Esophagus muscularis mucosa (tissue), 4 donors: ENCODE data around the gene PNPLA7. TPM values are rescaled to one million over a fixed set of nuclear protein-coding genes. Genes with fewer than 3 reads are reported as not detected.

Experiments
- DNase-seq: peaks from one replicate; pipeline ENCODE4 v3.0.0-alpha.2; 2017; ENCODE audit errors: extremely low spot score
- H3K27ac ChIP-seq, 4 donors: fragments of 200-600 bp; sonication (generic); replicated peaks in 1 of 4; 1 replicate in 3 of 4; 2 replicates in 1 of 4; pipeline ENCODE4 v1.5.1; 2016 to 2019; ENCODE audit warnings: mild to moderate bottlenecking in 1 of 4
- H3K27me3 ChIP-seq, 4 donors: fragments of 200-600 bp; sonication (generic); one replicate each; pipeline versions ENCODE4 v1.5.1 to v1.6.0; 2016 to 2019
- H3K36me3 ChIP-seq, 4 donors: fragments of 200-600 bp; sonication (generic); one replicate each; pipeline ENCODE4 v1.5.1; 2016 to 2019
- H3K4me1 ChIP-seq, 4 donors: fragments of 200-600 bp; sonication (generic); one replicate each; pipeline ENCODE4 v1.5.1; 2016 to 2019
- H3K4me3 ChIP-seq, 4 donors: fragments of 200-600 bp; sonication (generic); 1 replicate in 2 of 4; 2 replicates in 2 of 4; pipeline ENCODE4 v1.5.1; 2016 to 2019; ENCODE audit warnings: mild to moderate bottlenecking in 4 of 4, moderate library complexity in 1 of 4
- H3K9me3 ChIP-seq, 4 donors: fragments of 200-600 bp; sonication (generic); 1 replicate in 3 of 4; 2 replicates in 1 of 4; pipeline ENCODE4 v1.5.1; 2016 to 2019
- EP300 ChIP-seq: sonication (generic); formaldehyde crosslinking; IDR thresholded peaks from one replicate; pipeline ENCODE4 v1.6.1; 2017; ENCODE audit warnings: antibody characterized with exemption
- POLR2A ChIP-seq: fragments of 450-650 bp; IDR thresholded peaks from one replicate; pipeline ENCODE4 v1.6.1; 2017; ENCODE audit warnings: antibody characterized with exemption, moderate library complexity, mild to moderate bottlenecking, low read depth
- POLR2AphosphoS5 ChIP-seq, 2 donors: sonication (generic); formaldehyde crosslinking; IDR thresholded peaks; one replicate each; pipeline ENCODE4 v1.6.1; 2017; ENCODE audit warnings: antibody characterized with exemption in 2 of 2
- WGBS: methylation state at CpG from one replicate; pipeline ENCODE4 v1.1.5; 2018; 5-methylcytosine and 5-hydroxymethylcytosine counted together
- intact Hi-C: fragments of 100-400 bp; cut with DNase I; formaldehyde crosslinking; loops from one replicate; pipeline ENCODE4 v1.15.1; 2023
- total RNA-seq, 4 donors: library from RNA; depleted of rRNA; stranded (reverse); fragments of >200 nt; gene quantifications; one replicate each; pipeline versions ENCODE4 v1.1.0 to v1.2.1, GENCODE V29; 2016
- TF ChIP-seq, protein P1 (sequence below), 3 experiments: fragments of 200-600 bp in 2 of 3; fragments of 450-650 bp in 1 of 3; sonication (generic) in 2 of 3; IDR thresholded peaks; one replicate each; pipeline ENCODE4 v1.5.1; 2017 to 2019; ENCODE audit warnings: antibody characterized with exemption in 3 of 3, mild to moderate bottlenecking in 2 of 3, moderate library complexity in 1 of 3

Gene PNPLA7
- total RNA-seq, 4 donors from 2014 or later: 3.0 to 6.2 (median 4.0) TPM

DNA sequence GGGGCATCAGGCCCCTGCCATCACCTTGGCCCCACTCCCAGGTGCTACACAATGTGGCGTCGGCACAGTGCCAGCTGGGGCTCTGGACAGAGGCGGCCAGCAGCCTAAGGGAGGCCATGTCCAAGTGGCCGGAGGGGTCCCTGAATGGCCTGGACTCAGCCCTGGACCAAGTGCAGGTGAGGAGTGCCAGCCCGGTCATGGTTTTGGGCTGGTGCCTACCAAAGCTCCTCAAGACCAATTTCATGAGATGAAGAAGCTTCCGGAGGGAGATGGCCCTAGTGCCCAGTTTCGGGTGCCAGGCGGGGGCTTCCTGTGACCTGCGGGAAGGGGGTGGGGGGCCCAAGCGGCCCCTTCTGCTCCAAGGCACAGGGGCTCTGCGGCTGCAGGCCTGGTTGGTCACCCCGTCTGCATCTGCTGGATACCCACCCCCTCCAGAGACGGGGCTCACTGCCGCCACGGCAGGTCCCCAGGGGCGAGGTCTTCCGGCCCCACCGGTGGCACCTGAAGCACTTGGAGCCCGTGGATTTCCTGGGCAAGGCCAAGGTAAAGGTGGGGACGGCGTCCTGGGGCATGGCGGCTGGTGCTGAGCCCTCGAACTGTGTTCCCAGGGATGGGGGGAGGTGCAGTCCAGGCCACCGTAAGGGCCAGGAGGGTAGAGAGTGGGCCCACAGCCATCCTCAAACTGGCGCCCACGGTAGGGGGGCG, 121.2 kb downstream of the PNPLA7 start:
- H3K36me3 ChIP-seq: no peaks in the 10 kb centered on the region
- 80% methylated on average over 14 of the region's 27 CpGs for WGBS
- DNase-seq: no peak
- intact Hi-C loops: loop anchor here (10.0 kb wide), 1 partner anchor 96 kb away; no protein-coding TSS in a partner anchor
- no peaks in the 10 kb centered on the region for H3K9me3 ChIP-seq
- H3K27me3 ChIP-seq: peaks cover 0 to 23% (median 0%) of the 10 kb centered on the region in 4 donors
- TF ChIP-seq, protein P1, sequence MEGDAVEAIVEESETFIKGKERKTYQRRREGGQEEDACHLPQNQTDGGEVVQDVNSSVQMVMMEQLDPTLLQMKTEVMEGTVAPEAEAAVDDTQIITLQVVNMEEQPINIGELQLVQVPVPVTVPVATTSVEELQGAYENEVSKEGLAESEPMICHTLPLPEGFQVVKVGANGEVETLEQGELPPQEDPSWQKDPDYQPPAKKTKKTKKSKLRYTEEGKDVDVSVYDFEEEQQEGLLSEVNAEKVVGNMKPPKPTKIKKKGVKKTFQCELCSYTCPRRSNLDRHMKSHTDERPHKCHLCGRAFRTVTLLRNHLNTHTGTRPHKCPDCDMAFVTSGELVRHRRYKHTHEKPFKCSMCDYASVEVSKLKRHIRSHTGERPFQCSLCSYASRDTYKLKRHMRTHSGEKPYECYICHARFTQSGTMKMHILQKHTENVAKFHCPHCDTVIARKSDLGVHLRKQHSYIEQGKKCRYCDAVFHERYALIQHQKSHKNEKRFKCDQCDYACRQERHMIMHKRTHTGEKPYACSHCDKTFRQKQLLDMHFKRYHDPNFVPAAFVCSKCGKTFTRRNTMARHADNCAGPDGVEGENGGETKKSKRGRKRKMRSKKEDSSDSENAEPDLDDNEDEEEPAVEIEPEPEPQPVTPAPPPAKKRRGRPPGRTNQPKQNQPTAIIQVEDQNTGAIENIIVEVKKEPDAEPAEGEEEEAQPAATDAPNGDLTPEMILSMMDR (IDR thresholded peaks at IDR 0.05): no peak
- TF ChIP-seq EP300: no peak
- TF ChIP-seq POLR2AphosphoS5 (IDR thresholded peaks at IDR 0.05): no peak
- no peak for TF ChIP-seq POLR2A
- no peak overlapping the region for H3K27ac ChIP-seq
- H3K4me3 ChIP-seq: no peak overlapping the region
- peaks cover 4 to 20% (median 13%) of the 10 kb centered on the region in 4 donors for H3K4me1 ChIP-seq

DNA sequence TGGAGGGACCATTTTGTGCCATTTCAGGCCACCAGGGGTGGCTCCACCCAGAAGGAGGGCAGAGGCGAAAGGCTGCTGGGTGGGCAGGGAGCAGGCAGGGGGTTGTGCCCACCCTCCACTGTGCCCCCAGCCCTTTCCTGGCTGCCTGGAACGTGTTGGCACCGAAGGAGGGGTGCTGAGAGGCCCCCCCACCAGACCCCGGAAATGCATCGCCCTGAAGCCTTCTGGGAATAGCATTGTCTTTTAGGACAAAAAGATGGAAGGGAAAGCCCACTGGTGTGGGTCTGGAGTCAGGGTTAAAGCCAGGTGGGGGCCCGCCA, 121.9 kb downstream of the PNPLA7 start:
- intact Hi-C loops: loop anchor here (10.0 kb wide), 1 partner anchor 97 kb away; no protein-coding TSS in a partner anchor
- TF ChIP-seq POLR2AphosphoS5 (IDR thresholded peaks at IDR 0.05) (no peak), EP300 (no peak), POLR2A (no peak)
- TF ChIP-seq, protein P1 (IDR thresholded peaks at IDR 0.05): no peak
- peaks cover 10 to 27% (median 19%) of the 10 kb centered on the region in 4 donors for H3K4me1 ChIP-seq
- peaks cover 0 to 23% (median 0%) of the 10 kb centered on the region in 4 donors for H3K27me3 ChIP-seq
- 70% methylated on average over 6 of the region's 6 CpGs for WGBS
- DNase-seq: no peak
- H3K27ac ChIP-seq: no peak overlapping the region
- no peak overlapping the region for H3K4me3 ChIP-seq
- no peaks in the 10 kb centered on the region for H3K9me3 ChIP-seq
- no peaks in the 10 kb centered on the region for H3K36me3 ChIP-seq

DNA sequence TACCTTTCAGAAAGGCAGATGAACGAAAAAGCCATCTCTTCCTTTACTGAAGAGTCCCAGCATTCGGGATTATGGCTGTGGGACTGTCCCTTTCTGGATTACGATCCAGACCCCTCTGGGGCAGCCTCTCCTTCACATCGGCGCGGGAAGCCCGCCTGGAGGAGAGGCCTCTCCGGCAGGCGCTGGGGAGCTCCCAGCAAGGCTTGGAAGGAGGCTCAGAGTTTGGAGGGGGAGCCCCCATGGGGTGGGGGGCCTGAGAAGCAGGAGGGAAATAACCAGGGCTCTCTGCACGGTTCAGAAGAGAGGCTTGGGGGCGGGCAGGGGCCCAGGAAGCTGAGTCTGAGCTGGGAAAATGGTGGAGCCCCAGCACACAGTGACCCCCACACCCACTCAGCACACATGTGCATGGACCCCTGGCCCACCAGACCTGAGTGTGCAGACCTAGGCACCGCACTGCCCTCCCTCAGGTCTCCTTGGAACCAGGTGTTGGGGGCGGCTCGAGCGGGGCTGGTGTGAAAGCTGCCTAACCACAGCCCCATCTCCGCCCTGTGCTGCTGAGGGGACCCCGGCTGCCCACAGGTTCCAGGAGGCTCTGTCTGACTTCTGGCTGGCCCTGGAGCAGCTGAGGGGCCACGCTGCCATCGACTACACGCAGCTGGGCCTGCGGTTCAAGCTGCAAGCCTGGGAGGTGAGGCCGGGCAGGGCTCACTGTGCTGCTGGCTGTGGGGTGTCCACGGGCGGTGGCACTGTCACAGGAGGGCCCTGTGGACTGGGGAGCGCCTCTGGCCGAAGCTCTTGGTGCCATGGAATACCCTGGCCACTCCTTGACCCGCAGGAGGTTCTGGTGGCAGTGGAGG, 122.5 kb downstream of the PNPLA7 start:
- no peak overlapping the region for H3K27ac ChIP-seq
- peaks cover 0 to 23% (median 0%) of the 10 kb centered on the region in 4 donors for H3K27me3 ChIP-seq
- no peak overlapping the region for H3K4me3 ChIP-seq
- no peak for DNase-seq
- H3K4me1 ChIP-seq: peaks cover 10 to 27% (median 19%) of the 10 kb centered on the region in 4 donors
- TF ChIP-seq POLR2A (no peak), EP300 (no peak), POLR2AphosphoS5 (IDR thresholded peaks at IDR 0.05) (no peak)
- TF ChIP-seq, protein P1 (IDR thresholded peaks at IDR 0.05): no peak
- intact Hi-C loops: loop anchor here (10.0 kb wide), 1 partner anchor 97 kb away; no protein-coding TSS in a partner anchor
- WGBS: 85% methylated on average over 18 of the region's 27 CpGs
- H3K9me3 ChIP-seq: no peaks in the 10 kb centered on the region
- no peaks in the 10 kb centered on the region for H3K36me3 ChIP-seq

DNA sequence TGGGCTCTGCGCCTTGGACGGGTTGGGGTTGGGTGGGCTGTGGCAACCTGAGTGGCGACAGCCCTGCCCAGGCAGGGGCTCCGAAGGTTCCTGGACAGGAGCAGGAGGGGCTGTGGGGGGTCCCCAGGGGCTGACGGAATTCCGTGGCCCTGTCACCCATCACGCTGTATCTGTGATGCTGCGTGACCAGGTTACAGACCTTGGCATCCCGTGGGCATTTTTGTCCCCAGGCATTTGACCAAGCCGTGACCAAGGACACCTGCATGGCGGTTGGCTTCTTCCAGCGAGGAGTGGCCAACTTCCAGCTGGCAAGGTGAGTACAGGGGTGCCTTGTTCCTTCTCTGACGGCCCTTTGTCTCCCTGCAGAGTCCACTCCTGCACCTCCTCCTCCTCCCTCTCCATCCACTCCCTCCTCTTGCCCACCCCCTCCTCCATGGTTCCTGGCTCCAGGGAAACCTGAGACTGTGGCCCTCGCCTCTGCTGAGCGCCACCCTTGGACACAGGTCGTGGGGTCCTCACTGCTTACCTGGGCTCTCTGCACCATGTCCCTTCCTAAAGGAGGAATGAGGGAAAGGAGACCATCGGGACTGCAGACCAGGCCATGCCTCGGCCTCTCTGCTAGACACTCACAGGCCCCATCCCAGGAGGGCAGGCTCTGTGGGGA, 124.1 kb downstream of the PNPLA7 start:
- 83% methylated on average over 11 of the region's 18 CpGs for WGBS
- H3K27me3 ChIP-seq: peaks cover 0 to 18% (median 0%) of the 10 kb centered on the region in 4 donors
- TF ChIP-seq POLR2A (no peak), EP300 (no peak), POLR2AphosphoS5 (IDR thresholded peaks at IDR 0.05) (no peak)
- TF ChIP-seq, protein P1 (IDR thresholded peaks at IDR 0.05): no peak
- H3K27ac ChIP-seq: no peak overlapping the region
- no peaks in the 10 kb centered on the region for H3K9me3 ChIP-seq
- H3K36me3 ChIP-seq: no peaks in the 10 kb centered on the region
- no peak overlapping the region for H3K4me3 ChIP-seq
- intact Hi-C loops: loop anchor here (10.0 kb wide), 1 partner anchor 99 kb away; no protein-coding TSS in a partner anchor
- DNase-seq: no peak
- peaks cover 20 to 41% (median 31%) of the 10 kb centered on the region in 4 donors for H3K4me1 ChIP-seq
